ENCODE measurements around the gene SGSM1.

DNA sequence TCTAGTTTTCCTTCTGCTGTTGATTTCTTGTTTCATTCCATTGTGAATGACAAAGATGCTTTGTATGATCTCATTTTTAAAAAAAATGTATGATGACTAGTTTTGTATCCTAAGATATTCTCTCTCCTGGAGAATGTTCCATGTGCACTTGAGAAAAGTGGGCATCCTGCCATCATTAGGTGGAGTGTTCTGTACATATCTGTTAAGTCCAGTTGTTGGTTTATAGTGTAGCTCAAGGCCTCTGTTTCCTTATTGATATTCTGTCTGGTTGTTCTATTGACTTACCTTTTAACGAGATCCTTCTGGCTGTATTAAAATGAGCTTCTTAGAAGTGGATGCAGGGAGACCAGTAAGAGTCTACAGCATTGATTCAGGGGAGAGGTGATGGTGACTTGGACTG, 35.2 kb downstream of the SGSM1 start:
- TF ChIP-seq, protein P1, sequence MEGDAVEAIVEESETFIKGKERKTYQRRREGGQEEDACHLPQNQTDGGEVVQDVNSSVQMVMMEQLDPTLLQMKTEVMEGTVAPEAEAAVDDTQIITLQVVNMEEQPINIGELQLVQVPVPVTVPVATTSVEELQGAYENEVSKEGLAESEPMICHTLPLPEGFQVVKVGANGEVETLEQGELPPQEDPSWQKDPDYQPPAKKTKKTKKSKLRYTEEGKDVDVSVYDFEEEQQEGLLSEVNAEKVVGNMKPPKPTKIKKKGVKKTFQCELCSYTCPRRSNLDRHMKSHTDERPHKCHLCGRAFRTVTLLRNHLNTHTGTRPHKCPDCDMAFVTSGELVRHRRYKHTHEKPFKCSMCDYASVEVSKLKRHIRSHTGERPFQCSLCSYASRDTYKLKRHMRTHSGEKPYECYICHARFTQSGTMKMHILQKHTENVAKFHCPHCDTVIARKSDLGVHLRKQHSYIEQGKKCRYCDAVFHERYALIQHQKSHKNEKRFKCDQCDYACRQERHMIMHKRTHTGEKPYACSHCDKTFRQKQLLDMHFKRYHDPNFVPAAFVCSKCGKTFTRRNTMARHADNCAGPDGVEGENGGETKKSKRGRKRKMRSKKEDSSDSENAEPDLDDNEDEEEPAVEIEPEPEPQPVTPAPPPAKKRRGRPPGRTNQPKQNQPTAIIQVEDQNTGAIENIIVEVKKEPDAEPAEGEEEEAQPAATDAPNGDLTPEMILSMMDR (IDR thresholded peaks at IDR 0.05): no peak
- no peak for TF ChIP-seq POLR2A (IDR thresholded peaks at IDR 0.05)
